GM20000 (cell line): ENCODE measurements around the gene DNM1L.

Experiments used
- DNase-seq: peaks from one replicate; pipeline ENCODE4 v3.0.0; 2012; ENCODE audit warnings: low spot score
- CTCF ChIP-seq: IDR thresholded peaks from 2 replicates; pipeline ENCODE4 v1.5.1; 2012; ENCODE audit warnings: mild to moderate bottlenecking, control low read depth; ENCODE audit errors: extremely low read depth, missing control alignments

The DNM1L gene

GRCh38 chr12:32659908-32660440 is 19.1 kb upstream of the DNM1L start:
- no peak for DNase-seq
- no peak for TF ChIP-seq CTCF

GRCh38 chr12:32661706-32662105 is 17.4 kb upstream of the DNM1L start:
- TF ChIP-seq CTCF: no peak
- no peak for DNase-seq

- DNase-seq: no peak
- no peak for TF ChIP-seq CTCF
Measured at GRCh38 chr12:32662665-32663064, 16.4 kb upstream of the DNM1L start.

GRCh38 chr12:32666018-32666417 is 13.1 kb upstream of the DNM1L start:
- no peak for DNase-seq
- TF ChIP-seq CTCF: no peak

GRCh38 chr12:32669584-32669983 is 9.5 kb upstream of the DNM1L start:
- no peak for TF ChIP-seq CTCF
- DNase-seq: no peak

GRCh38 chr12:32671930-32672780 is 6.9 kb upstream of the DNM1L start:
- peak; percentile 75 for DNase-seq
- peak; percentile 39 for TF ChIP-seq CTCF

- DNase-seq: no peak
- TF ChIP-seq CTCF: no peak
Measured at GRCh38 chr12:32679920-32680237, 778 bp downstream of the DNM1L start.
